ENCODE results near the gene RHBDL1. TPM values are rescaled to one million over a fixed set of nuclear protein-coding genes. Genes with fewer than 3 reads are reported as not detected.
A peak's percentile ranks its signal among the peaks of the same experiment; 100 is the strongest.

Gene RHBDL1
- total and polyA plus RNA-seq, 9 of the 15 experiments (the other 6 are each of a cell fraction or from before 2014, with no cell fraction given), result 0.03 to 5.6 (median 1.3) TPM; not detected in 1

- TF ChIP-seq ZNF449 (CRISPR knock-in tag; IDR thresholded peaks at IDR 0.05) (no peak), TRIM24 (IDR thresholded peaks at IDR 0.05) (no peak), USF1 (CRISPR knock-in tag; IDR thresholded peaks at IDR 0.05) (no peak), NR1H2 (CRISPR knock-in tag; IDR thresholded peaks at IDR 0.05) (no peak), TRIM25 (IDR thresholded peaks at IDR 0.05; ENCODE audit: borderline replicate concordance) (no peak), MIER1 (IDR thresholded peaks at IDR 0.05; ENCODE audit: low read depth) (no peak), TAL1 (IDR thresholded peaks at IDR 0.05) (no peak), PTBP1 (IDR thresholded peaks at IDR 0.05; ENCODE audit: low read depth, low read length) (peak; percentile 91), TBP (optimal IDR thresholded peaks at IDR 0.05; ENCODE audit: low read depth, low read length) (no peak), TCF3 (CRISPR knock-in tag; IDR thresholded peaks at IDR 0.05) (no peak), ZNF140 (CRISPR knock-in tag; IDR thresholded peaks at IDR 0.05) (no peak), BRF1 (IDR thresholded peaks at IDR 0.05; ENCODE audit: borderline replicate concordance, extremely low read depth, insufficient read length) (no peak), ZSCAN29 (IDR thresholded peaks at IDR 0.05) (no peak), HMGXB4 (CRISPR knock-in tag; IDR thresholded peaks at IDR 0.05) (no peak), CREB3L1 (IDR thresholded peaks at IDR 0.05; ENCODE audit: borderline replicate concordance, low read depth) (no peak), RBM25 (IDR thresholded peaks at IDR 0.05; ENCODE audit: low read depth, low read length, severe bottlenecking) (peak; percentile 99), CHD2 (IDR thresholded peaks at IDR 0.05; ENCODE audit: low read depth, low read length) (no peak), EGR1 (conservative IDR thresholded peaks at IDR 0.05) (no peak)
- TF ChIP-seq, protein P1, sequence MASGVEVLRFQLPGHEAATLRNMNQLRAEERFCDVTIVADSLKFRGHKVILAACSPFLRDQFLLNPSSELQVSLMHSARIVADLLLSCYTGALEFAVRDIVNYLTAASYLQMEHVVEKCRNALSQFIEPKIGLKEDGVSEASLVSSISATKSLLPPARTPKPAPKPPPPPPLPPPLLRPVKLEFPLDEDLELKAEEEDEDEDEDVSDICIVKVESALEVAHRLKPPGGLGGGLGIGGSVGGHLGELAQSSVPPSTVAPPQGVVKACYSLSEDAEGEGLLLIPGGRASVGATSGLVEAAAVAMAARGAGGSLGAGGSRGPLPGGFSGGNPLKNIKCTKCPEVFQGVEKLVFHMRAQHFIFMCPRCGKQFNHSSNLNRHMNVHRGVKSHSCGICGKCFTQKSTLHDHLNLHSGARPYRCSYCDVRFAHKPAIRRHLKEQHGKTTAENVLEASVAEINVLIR (CRISPR knock-in tag; IDR thresholded peaks at IDR 0.05), result no peak
Observed at GRCh38 chr16:726438-727290, 51.2 kb downstream of the RHBDL1 start, which contains the start of the genes CCDC78 and HAGHL (continued).

Measured in K562 (cell line).